Peyer's patch (tissue), 4 donors: ENCODE results near the gene CTBP2. TPM values are rescaled to one million over a fixed set of nuclear protein-coding genes. Genes with fewer than 3 reads are reported as not detected.

Source experiments
- DNase-seq, 3 donors: peaks; one replicate each; pipeline ENCODE4 v3.0.0-alpha.2; 2017 to 2019
- H3K27ac ChIP-seq, 4 donors: fragments of 200-600 bp; sonication (generic); one replicate each; pipeline ENCODE4 v1.5.1; 2016 to 2019
- H3K27me3 ChIP-seq, 2 donors: fragments of 200-600 bp; sonication (generic); one replicate each; pipeline ENCODE4 v1.5.1; 2019
- H3K36me3 ChIP-seq, 3 donors: fragments of 200-600 bp; sonication (generic); one replicate each; pipeline ENCODE4 v1.5.1; 2016 to 2019
- H3K4me1 ChIP-seq, 4 donors: fragments of 200-600 bp; sonication (generic); one replicate each; pipeline ENCODE4 v1.5.1; 2016 to 2019
- H3K4me3 ChIP-seq, 4 donors: fragments of 200-600 bp; sonication (generic); 1 replicate in 3 of 4; 2 replicates in 1 of 4; pipeline ENCODE4 v1.5.1; 2016 to 2019; ENCODE audit warnings: mild to moderate bottlenecking in 1 of 4
- H3K9me3 ChIP-seq, 4 donors: fragments of 200-600 bp; sonication (generic); one replicate each; pipeline ENCODE4 v1.5.1; 2016 to 2019; ENCODE audit warnings: mild to moderate bottlenecking in 1 of 4
- POLR2A ChIP-seq, 2 donors: fragments of 450-650 bp; IDR thresholded peaks; one replicate each; pipeline ENCODE4 v1.5.1; 2017; ENCODE audit warnings: antibody characterized with exemption in 2 of 2, mild to moderate bottlenecking in 2 of 2, moderate library complexity in 2 of 2
- total RNA-seq, 4 donors: library from RNA; depleted of rRNA; stranded (reverse); fragments of >200 nt; gene quantifications; one replicate each; pipeline ENCODE4 v1.1.0, GENCODE V29; 2016
- TF ChIP-seq, protein P1 (sequence below), 6 experiments: fragments of 450-650 bp in 4 of 6; fragments of 200-600 bp in 2 of 6; sonication (generic) in 1 of 6; IDR thresholded peaks; one replicate each; pipeline ENCODE4 v1.5.1; 2017 to 2019; ENCODE audit warnings: antibody characterized with exemption in 6 of 6, mild to moderate bottlenecking in 3 of 6, moderate library complexity in 1 of 6

CTBP2 gene
- total RNA-seq, 4 donors from 2014 or later = 53.6 to 83.8 (median 64.7) TPM

DNA sequence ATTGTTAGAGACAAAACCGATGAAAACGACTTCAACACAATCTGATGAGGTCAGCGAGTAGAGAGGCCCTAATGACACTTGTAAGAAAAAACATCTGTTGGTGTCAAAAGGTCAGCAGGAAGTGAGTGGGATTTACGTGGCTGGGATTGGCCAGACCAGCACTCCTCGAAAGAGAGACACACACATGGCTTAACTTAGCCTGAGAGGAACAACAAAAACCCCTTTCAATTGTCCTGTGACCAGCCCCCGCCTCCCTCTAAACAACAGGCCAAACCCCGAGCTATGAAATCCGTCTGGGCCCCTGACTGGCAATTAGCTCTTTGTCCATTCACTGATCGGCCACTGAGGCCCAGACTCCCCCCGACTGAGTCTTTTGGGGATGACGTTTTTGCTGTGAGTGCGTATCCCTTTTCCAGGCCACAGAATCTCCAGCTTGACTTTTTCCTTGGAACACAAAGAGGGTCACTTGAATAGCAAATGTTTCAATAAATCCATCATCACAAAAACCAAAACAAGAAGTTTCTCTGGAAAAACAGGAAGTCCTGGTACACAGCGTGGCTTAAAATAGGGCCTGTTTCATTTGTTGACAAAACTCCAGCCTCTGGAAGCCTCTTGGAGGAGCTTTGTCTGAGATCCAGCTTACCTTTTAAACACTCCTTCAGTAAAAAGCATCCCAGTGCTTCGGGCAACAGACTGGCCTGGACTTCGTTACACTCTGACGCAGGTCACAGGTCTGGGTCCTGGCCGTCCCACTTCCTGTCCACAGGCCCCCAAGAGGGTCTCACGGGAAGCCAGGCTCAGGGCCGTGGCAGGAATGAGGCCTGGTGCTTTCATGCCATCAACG lies 103.0 kb downstream of the CTBP2 start:
- no peaks in the 10 kb centered on the region for H3K9me3 ChIP-seq
- peak overlapping the region; percentile 64 to 93 (median 82) for H3K27ac ChIP-seq
- DNase-seq = peak in 2 of 3 donors; percentile 55 to 79
- TF ChIP-seq, protein P1, sequence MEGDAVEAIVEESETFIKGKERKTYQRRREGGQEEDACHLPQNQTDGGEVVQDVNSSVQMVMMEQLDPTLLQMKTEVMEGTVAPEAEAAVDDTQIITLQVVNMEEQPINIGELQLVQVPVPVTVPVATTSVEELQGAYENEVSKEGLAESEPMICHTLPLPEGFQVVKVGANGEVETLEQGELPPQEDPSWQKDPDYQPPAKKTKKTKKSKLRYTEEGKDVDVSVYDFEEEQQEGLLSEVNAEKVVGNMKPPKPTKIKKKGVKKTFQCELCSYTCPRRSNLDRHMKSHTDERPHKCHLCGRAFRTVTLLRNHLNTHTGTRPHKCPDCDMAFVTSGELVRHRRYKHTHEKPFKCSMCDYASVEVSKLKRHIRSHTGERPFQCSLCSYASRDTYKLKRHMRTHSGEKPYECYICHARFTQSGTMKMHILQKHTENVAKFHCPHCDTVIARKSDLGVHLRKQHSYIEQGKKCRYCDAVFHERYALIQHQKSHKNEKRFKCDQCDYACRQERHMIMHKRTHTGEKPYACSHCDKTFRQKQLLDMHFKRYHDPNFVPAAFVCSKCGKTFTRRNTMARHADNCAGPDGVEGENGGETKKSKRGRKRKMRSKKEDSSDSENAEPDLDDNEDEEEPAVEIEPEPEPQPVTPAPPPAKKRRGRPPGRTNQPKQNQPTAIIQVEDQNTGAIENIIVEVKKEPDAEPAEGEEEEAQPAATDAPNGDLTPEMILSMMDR (IDR thresholded peaks at IDR 0.05) = no peak
- TF ChIP-seq POLR2A (IDR thresholded peaks at IDR 0.05) = no peak
- H3K4me3 ChIP-seq = no peak overlapping the region
- no peaks in the 10 kb centered on the region for H3K27me3 ChIP-seq
- H3K36me3 ChIP-seq = no peaks in the 10 kb centered on the region
- H3K4me1 ChIP-seq = peaks cover 0 to 80% (median 9%) of the 10 kb centered on the region in 4 donors

DNA sequence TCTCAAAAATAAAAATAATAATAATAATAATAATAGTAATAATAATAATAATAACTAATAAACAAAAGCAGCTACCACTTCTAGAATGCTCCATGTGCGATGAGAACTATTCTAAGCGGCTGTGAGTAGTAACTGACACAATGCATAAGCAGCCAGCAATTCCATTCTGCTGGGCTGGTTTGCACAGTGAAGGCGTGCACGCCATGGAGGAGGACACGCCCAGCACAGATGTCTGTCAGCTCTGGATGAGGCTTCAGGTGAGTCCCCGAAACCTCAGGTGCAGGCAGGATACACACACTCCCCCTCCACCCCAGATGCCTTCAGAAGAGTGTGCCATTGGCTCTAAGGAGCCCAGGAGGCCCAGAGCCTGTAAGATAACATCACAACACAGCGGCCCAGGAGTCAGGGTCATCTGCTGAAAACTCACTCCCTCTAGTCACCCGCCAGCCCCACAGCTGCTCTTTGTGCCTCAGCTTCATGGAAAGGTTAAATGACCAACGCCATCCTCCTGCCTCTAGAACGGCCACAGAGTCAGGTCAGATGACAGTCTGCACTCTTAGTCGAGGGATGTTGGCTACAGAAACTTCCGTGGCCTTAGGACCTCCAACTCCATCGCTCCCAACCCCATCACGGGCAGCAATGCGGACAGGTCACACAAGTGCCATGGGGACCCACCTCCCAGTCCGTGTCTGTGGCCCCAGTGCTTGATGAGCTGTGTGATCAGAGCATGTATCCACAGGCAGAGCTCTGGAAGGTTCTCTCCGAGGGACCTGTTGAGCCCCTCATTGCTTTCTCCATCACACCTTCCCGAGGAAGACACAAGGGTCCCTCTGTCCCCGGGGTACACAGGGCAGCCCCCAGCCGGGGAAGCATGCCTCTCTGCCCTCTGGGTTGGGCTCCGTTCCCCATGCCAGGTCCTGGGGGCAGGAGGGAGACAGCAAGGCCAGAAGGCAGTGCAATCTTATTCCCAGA lies 103.9 kb downstream of the CTBP2 start:
- H3K4me3 ChIP-seq = no peak overlapping the region
- peak overlapping the region; percentile 64 to 93 (median 82) for H3K27ac ChIP-seq
- DNase-seq = peak in 1 of 3 donors; percentile 47
- no peaks in the 10 kb centered on the region for H3K27me3 ChIP-seq
- TF ChIP-seq POLR2A (IDR thresholded peaks at IDR 0.05) = no peak
- TF ChIP-seq, protein P1 (IDR thresholded peaks at IDR 0.05) = no peak
- H3K36me3 ChIP-seq = no peaks in the 10 kb centered on the region
- H3K9me3 ChIP-seq = no peaks in the 10 kb centered on the region
- H3K4me1 ChIP-seq = peaks cover 0 to 71% (median 8%) of the 10 kb centered on the region in 4 donors

DNA sequence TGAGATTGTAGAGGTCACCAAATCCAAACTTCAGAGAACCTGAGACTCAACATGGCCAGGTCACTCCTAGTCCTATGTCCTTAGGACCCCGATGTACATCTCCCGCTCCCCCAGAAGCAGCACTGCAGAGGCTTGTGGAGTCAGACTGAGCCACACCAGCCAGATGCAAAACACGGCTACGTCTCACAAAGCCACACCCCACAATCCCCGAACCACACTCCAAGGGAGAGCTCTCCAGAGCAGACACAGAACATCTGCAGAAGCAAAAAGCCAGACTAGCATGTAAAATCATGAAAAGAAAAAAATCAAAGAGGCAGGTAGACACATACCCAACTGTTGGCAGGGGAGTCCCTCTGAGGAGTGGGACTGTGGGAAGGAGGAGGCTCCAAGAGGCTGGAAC lies 104.9 kb downstream of the CTBP2 start:
- Histone ChIP-seq H3K27me3 (no peaks in the 10 kb centered on the region), H3K27ac (peak overlapping the region in 3 of 4 donors; percentile 10 to 93 (median 35)), H3K4me1 (peaks cover 0 to 61% (median 7%) of the 10 kb centered on the region in 4 donors), H3K9me3 (no peaks in the 10 kb centered on the region), H3K36me3 (no peaks in the 10 kb centered on the region), H3K4me3 (no peak overlapping the region)
- DNase-seq = no peak
- TF ChIP-seq POLR2A (IDR thresholded peaks at IDR 0.05) = no peak
- TF ChIP-seq, protein P1 (IDR thresholded peaks at IDR 0.05) = no peak

DNA sequence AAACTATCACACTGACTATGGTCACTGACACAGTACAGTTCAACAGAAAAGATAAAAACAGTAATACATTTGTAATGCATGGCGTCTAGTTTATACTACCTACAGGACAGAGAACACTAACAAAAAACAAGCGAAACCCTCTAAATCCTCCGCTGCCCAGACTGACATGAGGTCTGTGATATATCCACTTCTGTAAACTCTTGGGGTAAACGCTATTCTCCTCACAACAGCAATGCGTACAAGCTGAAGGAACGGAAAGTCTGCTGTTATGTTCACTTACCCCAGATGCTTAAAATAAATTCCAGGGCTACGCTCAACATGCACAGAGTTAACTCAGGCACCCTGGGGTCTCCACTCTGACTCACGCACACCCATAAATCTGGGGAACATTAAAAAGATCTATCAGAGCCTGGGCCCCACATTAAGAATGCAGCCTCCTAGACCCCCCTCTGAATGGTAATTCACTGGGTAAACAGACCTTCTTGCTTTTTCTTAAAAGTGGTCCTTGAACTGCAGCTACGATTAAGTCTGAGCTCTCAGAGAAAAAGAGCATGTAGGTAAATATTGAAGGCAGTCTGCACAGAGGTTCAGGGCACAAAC lies 105.6 kb downstream of the CTBP2 start:
- no peak for DNase-seq
- Histone ChIP-seq H3K36me3 (no peaks in the 10 kb centered on the region), H3K27me3 (no peaks in the 10 kb centered on the region), H3K4me3 (no peak overlapping the region), H3K9me3 (no peaks in the 10 kb centered on the region), H3K27ac (peak overlapping the region in 1 of 4 donors; percentile 93), H3K4me1 (peaks cover 0 to 57% (median 7%) of the 10 kb centered on the region in 4 donors)
- TF ChIP-seq, protein P1 (IDR thresholded peaks at IDR 0.05) = no peak
- no peak for TF ChIP-seq POLR2A (IDR thresholded peaks at IDR 0.05)

DNA sequence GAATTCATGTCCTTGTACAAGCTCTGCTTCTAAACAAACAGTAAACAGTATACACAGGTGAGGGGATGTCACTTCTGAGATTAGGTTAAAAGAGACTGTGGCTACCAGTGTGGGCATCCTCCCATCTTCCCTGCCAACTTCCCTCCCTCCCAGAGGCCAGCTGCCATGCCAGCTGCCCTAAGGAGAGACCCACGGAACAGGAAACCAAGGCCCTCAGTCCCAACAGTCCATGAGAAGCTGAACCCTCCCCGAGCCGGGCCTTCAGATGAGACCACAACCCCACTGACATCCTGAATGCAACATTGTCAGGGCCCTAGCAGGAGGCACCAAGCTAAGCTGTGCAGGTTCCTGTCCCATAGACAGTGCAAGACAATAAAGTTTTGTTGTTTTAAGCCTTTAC lies 106.1 kb downstream of the CTBP2 start:
- no peaks in the 10 kb centered on the region for H3K36me3 ChIP-seq
- H3K9me3 ChIP-seq = no peaks in the 10 kb centered on the region
- H3K27ac ChIP-seq = peak overlapping the region in 2 of 4 donors; percentile 13 to 93
- H3K27me3 ChIP-seq = no peaks in the 10 kb centered on the region
- no peak for DNase-seq
- no peak overlapping the region for H3K4me3 ChIP-seq
- H3K4me1 ChIP-seq = peaks cover 0 to 57% (median 7%) of the 10 kb centered on the region in 4 donors
- TF ChIP-seq, protein P1 (IDR thresholded peaks at IDR 0.05) = no peak
- no peak for TF ChIP-seq POLR2A (IDR thresholded peaks at IDR 0.05)
